Measurements from ENCODE around the gene ZBTB16.

Gene ZBTB16

DNA sequence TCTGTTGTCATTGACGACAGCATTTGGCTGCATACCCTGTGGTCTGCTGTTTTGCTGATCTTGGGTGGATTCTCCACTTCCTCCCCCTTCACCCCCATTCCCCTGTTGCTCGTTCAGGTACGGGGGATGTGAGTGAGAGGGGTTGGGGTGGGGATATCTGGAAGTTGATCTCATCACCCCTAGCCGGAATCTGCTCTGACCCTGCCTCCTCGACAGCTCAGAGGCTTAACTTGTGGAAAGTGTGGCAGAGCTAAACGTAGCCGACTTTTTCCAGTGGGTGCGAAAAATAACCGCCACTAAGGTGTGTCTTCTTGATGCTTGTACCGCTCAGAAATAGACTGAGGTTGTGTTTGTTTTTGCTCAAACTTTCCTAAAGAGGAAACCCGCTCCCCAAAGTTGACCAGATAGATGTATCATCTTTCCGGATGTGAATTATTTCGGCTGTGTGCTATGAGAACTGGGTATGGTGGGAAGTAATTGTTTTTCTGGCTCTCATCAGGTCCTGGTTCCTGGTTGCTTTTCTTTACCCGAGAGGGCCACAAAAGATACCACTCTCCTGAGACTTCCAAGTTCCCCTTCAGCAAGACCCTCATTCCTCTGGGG lies 6.6 kb downstream of the ZBTB16 start:
- no peak for DNase-seq

- no peak for DNase-seq
Measured at GRCh38 chr11:114068327-114068726, 8.8 kb downstream of the ZBTB16 start.

GRCh38 chr11:114070464-114071139 lies 11.1 kb downstream of the ZBTB16 start:
- no peak for DNase-seq

GRCh38 chr11:114073007-114073827 lies 13.7 kb downstream of the ZBTB16 start:
- DNase-seq: no peak

- no peak for DNase-seq
Measured at GRCh38 chr11:114073828-114074381, 14.4 kb downstream of the ZBTB16 start.

- no peak for DNase-seq
Measured at GRCh38 chr11:114074546-114075343, 15.2 kb downstream of the ZBTB16 start.

DNA sequence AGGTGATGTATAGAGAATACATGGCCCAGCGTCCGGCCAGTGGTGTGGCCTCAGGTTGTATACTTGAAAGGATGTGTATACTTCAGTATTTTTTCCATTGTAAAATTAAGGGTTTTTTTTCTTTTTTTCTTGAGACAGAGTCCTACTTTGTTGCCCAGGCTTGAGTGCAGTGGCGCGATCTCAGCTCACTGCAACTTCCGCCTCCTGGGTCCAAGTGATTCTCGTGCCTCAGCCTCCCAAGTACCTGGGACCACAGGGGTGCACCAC lies 15.8 kb downstream of the ZBTB16 start:
- DNase-seq: no peak

- DNase-seq: no peak
Measured at GRCh38 chr11:114075891-114076441, 16.5 kb downstream of the ZBTB16 start.

- DNase-seq: no peak
Measured at GRCh38 chr11:114076921-114077331, 17.4 kb downstream of the ZBTB16 start.

DNA sequence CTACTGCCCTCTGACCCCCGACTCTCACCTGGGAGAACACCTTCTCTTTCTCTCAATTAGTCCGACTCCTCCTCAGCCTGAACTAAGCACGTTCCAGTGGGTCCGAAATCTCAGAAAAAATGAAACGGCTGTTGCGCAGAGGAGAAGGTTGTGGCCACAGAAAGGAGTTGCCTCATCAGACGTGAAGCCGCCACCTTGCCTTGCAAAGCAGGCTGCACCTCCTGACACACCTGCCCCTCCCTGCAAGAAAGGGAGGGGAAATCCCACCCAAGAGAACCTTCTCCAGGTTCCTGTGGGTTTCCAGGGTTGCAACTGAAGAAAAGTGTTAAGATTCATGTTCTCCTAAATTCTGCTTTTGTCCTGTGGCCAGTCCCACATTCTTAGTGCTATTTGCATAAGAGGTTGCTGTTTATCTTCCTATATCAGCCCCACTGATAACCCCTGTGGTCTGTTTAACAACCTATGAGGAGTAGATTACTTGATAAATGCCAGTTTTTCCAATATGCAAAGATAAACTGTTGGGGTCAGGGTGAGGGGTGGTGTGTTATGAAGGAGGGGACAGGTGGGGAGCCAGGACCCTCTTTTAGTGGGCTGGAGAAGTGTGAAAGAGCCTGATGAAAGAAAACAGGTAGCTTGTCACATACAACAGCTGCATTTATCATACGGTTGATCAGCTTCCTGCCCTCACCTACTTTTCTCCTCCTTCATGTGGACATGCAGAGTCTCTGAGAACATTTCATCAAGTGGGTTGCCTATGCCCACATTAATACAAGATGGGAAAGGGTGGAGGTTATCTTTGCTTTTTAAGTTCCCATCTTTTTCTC lies 18.2 kb downstream of the ZBTB16 start:
- DNase-seq: no peak

DNA sequence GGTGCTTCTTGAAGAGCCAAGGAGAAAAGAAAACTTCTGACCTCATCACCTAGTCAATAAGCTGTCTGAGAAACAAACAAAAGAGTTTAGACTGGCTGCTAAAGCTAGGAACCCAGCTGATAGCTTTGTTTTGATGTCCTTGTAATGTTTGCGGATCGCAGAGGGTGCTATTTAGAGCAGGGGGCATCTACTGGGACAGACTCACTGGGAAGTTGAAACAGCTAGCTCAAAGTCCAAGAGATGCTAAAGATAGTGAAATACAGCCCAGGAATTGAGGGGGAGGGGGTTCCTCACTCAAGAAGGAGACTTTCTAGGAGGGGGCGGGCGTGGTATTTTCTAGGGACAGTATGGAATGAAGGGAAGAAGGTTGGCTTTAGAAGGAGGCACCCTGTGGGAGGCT lies 18.9 kb downstream of the ZBTB16 start:
- DNase-seq: no peak

DNA sequence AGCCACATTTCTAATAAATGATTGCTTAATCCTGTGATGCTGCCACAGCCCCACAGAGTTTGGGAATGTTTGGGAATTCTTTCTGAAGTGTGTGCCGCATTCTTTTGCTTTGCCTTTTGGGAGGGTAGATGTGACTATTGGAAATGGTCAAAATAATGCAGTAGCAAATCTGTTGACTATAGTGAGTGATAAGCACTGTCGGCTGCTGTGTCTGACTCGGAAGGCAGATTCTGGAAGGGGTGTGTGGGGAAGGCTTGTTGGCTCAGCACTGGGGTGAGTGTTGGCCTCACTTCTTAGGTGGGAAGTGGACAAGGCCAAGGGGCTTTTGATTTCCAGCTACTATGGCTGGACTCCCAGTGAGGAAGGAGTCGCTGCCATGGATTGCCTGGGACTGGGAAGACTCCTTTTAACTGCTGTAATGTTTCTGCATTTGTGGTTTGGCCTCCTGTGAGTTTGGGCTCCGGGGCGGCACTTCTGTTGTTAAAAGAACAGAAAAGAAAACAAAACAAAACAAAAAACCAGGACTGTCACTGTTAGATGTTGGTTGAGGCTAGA lies 20.1 kb downstream of the ZBTB16 start:
- DNase-seq: no peak

- DNase-seq: no peak
Measured at GRCh38 chr11:114080219-114080618, 20.7 kb downstream of the ZBTB16 start.

DNA sequence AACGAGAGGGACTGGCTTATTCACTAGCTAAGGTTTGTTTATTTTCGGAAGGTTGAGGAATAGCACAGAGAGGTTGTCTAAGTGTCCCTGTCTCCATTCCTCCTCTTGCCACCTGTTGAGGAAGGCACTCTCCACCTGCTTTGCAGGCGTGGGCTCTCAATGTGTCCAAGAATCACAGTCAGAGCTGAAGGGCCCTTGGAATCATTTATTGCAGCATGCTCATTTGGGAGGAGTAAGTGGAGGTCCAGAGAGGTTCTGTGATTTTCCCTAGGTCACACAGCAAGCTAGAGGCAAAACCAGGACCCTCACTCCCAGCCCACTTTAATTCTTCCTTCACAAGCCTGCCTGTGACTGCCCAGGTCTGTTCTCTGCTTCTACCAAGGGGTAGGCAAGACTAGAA lies 21.3 kb downstream of the ZBTB16 start:
- no peak for DNase-seq

DNA sequence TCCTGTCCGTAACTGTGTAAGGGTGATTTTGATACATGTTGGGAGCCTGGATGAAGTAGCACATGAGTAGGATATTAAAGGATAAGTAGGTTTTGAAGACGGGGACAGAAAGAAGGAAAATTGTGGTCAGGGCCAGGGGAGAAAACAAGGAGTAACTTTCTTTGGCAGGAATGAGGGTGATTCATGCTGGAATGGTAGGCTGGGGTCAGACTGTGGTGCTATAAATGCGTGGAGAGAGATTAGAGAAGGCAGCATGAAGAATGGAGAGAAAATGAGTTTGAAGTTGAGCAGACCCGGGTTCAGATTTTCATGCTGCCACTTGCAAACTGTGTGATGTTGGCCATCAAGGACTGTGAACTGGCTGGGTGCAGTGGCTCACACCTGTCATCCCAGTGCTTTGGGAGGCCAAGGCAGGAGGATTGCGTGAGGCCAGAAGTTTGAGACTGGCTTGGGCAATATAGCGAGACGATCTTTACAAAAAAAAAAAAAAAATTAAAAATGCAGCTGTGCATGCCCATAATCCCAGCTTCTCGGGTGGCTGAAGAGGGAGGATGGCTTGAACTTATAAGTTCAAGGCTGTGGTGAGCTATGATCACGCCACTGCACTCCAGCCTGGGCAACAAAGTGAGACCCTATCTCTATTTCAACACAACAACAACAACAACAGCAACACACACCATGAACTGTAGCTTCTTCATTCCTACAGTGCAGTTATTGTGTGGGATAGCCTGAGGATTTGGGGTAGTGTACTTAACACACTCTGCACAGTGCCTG lies 22.3 kb downstream of the ZBTB16 start:
- no peak for DNase-seq

- no peak for DNase-seq
Measured at GRCh38 chr11:114082415-114082748, 22.9 kb downstream of the ZBTB16 start.

DNA sequence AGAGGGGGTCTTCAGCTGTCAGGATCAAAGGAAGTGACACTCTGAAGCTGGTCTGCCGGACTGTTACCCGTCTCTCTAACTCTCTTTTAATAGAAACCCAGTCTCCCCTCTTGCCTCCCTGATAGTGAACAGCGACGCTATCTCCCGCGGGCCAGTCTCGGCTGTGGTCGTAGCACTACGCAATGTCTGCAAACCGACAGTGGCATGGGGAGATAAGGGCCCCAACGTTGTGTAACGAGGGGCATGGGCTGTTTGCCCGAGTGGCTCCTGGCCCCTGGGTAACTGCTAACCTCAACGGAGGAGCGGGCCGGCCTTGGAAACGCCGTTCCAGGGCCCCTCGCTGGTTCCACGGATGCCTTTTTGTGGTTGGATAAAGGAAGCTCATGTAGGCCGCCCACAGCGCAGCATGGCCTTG lies 23.3 kb downstream of the ZBTB16 start:
- DNase-seq: no peak

- no peak for DNase-seq
Measured at GRCh38 chr11:114083391-114084252, 24.1 kb downstream of the ZBTB16 start.

DNA sequence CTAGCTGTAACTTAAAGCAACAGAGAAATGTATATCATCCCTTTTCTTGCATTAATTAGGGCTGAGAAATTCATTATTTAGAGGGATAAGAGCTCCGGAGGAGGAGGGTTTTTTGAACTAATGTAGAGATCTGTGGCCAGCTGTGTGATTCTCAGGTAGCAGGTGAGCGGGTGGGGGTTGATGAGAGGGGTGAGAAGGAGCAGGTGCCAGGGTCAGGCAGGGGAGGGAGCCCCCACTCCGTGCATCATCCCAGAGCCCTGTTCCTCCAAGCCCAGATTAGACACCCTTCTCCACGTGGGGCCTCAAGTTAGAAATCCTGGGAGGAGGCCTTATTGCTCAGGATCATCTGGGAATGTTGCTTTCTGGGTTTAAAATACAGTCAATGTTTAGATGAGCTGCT lies 24.9 kb downstream of the ZBTB16 start:
- DNase-seq: no peak

All from activated effector memory CD4-positive, alpha-beta T cell treated with Interleukin-2 at 50 U/mL for 16 hours (primary cell).